CD4-positive, alpha-beta T cell treated with Interleukin-17A for 1 hour (primary cell): ENCODE results near the gene PADI2.
A peak's percentile ranks its signal among the peaks of the same experiment; 100 is the strongest.

Experiments used
- DNase-seq: peaks from one replicate; pipeline ENCODE4 v3.0.0-alpha.2; 2020

PADI2 gene

DNA sequence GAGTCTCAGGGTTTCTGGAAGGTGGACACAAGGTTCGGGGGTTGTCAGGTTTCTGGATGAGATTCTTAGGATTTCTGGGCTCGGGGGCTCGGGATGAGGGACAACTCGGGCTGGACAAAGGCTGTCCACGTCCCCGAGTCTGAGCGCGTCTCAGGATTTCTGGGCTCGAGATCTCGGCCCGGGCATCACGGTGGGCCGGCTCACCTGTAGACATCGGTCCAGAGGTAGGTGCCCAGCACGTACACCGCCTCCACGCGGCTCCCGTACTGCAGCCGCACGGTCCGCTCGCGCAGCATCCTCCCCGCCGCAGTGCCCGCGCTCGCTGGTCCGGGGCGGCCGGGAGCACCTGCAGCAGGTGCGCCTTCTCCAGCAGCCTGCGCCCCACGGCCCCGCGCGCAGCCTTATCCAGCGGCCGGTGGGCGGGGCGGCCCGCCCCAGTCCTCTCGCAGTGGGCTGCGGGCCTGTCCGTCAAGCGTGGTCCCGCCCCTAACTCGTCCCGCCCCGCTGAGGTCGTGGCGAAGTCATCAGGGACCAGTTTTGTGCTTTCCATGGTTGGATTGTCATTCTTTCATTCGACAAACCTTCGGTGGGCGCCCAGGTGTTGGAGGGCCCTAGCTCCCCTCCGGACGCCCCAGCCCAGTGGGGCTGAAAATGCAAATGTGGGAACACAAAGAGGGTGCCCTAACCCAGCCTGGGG is at the start of gene PADI2:
PADI2 (minus strand) TSS at position 376 of the 697 bp plus-strand sequence; CDS start at position 296, 80 bp downstream.
- DNase-seq = peak; percentile 49

DNA sequence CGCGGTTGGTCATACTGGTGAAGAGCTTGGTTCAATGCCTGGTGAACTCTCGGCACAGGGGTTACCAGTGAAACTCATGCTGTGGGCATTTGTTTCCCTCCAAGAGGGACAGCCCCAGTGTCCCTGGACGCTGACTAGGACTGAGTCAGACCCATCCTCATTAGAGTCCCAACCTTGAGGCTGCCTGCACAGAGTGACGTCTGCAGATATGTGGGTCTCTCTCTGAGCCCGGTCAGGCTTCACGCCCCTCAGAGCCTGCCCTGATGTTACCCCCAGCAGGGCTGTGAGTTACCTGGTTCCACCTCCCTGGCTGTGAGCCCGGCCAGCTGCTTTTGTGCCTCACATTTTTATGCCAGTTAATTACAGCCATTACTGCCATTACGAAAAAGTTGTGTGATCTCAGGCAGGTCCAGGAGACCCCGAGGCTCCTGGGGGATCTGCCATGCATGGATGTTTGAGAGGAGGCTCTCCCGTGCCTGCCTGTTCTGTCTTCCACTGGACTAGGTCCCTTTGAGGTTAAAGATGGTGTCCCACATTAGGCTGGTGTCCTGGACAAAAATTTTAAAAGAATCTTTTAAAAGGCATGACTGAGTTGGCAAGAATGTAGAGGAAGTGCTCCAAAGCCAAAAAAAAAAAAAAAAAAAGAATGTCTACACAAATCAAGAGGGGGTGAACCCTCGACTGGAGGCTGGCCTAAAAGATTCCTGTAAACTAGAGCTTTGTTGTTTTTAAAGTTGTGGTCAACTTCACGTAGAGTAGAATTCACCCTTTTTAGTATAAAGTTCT is 49.0 kb upstream of the PADI2 start:
- no peak for DNase-seq

DNA sequence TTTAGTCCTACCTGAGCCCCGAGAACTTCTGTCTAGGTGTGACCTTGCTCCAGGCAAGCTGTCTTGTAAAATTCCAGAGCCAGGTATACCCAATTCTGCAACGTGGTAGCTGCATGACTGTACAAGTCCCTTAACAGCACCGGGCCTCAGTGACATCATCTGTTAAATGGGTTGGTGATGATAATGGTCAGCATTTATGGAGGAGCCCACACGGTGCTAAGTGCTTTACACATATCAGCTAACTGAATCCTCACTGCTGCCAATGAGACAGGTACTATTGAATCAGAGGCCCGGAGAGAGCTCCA is 48.5 kb upstream of the PADI2 start:
- DNase-seq = no peak

DNA sequence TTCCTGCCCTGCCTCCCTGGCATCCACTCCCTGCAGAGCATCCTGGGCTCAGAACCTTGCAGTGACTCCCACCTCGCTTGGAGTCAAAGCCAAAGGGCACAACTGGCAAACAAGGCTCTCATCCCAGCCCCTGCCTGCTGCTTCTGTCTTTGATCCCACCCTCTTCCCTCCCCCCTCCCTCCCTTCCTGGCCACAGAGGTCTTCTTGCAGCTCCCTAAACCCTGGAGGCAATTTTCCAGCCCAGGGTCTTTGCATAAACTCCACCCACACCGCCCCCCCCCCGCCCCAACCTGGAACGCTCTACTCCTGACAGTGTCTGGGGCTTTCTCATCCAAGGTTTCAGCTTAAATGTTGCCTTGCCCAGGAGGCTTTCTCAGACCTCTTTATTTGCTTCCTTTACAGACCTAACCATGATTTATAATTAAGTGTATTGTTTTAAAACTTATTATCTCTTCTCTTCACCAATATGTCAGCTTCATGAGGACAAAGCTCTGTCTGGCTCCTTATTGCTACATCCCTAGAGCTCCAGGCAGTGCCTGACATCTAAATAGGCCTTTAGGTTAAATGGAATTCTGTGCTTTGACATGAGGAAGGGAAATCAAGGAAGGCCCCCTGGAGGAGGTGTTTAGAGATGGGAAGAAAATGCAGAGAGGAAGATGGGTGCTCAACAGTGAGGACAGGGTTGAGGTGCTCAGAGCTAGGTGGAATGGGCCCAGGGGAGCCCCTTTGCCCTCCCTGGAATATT is 48.0 kb upstream of the PADI2 start:
- no peak for DNase-seq

DNA sequence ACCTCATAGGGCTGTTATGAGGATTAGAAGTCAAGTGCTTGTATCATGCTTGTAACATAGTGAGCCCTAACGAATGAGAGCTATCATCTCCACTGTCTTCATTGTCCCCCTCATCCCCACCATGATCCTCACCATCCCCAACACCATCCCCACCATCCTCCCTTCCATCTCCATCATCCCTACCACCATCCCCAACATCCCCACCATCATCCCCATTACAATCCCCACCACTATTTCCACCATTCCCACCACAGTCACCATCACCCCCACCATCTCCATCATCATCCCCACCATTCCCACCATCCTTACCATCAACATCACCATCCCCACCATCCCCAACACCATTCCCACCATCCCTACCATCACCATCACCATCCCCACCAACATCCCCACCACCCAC is 46.6 kb upstream of the PADI2 start:
- DNase-seq = no peak

DNA sequence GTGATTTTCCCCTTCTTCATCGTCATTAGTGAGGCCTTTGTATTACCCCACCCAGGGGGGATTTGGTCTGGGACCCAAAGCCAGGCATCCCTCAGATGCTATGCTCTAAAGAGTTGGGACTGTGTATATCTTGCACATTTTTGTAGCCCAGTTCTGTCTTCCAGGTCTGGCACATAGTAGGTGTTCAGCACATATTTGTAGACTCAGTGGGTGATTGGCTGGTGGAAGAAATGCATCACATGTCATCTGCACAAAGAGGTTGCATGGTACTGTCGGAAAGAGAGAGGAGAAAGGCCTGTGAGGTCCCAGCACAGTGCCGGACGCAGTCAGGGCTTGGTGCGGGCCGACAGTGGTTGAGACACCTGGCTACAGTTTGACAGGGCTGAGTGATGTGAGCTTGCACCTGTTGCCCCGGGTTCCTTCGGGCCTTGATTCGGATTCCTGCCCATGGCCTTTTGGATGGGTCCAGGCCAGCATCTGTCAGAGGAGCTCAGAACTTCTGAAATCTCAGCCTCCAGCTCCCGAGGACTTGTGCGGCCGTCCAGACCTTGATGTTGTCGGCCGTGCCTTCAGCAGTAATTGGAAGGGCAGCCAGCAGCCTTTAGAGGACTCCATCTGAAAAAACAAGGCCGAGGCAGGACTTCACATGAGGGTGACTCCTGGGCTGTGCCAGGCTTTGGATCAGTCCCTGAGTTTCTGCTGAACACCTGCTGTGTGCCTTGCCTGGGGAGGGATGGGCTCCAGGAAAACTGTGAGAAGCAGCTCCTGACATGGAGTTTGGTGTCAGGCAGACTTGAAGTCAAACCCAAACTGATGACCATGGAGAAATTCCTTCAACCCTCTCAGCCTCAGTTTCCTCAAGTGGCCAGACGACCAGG is 44.8 kb upstream of the PADI2 start:
- no peak for DNase-seq

DNA sequence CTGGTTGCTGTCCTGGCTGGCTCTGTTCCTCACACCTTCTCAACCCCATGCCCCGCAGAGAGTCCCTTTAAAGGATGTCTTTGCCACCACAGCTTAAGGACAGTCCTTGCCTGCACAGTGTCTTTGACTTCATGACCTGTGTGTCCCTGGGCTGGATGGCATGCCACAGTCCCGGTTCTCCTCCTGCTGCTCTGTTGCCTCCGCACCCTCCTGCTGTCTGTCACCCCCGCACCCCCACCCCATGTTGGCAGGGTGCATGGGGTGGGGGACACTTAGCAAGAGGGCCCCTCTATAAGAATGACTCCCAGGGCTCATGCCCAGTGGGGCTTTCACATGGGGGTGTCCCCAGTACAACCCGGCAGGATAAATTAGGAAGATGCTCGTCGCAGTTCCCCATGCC is 44.1 kb upstream of the PADI2 start:
- no peak for DNase-seq

DNA sequence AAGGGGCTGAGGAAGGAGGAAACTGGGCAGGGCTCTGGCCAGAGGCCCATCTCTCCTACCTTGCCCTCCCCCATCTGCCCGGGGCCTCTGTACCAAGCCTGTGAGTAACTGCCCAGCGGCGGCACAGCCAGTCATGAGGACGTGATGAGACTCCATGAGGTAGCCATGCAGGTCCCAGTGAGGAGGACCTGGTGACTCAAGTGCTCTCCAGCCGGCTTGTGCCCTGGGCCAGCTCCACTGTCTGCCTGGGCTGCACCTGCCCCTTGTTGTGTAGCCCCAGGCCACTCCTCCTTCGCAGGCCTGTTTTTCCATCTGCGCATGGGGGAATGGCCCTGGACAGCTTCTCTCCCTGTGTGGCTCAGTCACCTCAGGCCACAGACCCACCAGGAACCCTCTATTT is 43.7 kb upstream of the PADI2 start:
- DNase-seq = no peak

DNA sequence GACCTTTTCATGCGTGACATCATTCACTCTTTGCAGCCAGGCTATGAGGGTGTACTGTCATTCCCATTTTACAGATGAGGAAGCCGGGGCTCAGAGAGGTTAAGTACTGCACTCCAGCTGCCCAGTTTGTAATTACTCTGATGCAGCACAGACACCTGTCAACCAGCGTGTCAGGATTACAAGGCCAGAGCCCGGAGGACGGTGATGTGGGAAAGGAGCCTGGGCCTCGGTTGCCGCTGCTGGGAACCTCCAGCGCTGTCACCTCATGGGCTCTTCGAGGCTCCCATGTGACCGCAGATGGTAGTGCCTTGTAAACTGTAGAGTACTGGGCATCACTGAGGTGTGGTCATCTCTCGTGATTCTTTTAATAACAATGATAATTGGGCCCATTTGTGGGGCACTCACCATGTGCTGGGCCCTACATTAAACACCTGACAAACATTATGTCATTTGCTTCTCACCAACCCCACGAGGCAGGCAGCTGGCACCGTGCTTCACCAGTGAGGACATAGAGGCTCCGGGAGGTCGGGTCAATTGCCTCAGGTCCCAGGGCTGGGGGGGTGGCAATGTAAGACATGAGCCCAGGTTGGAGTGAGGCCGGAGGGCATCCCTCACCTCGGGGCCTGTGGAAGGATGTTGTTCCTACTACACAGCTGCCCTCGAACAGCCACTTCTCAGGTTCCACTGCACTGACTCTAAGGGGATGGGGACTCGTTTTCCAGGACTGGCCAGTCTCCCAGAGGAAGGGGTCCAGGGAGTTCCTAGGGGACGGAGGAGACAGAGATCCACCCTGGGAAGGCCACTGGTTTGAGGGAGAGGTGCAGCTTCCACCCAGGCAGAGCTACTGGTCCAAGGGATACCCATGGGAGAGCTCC is 42.9 kb upstream of the PADI2 start:
- DNase-seq = no peak

DNA sequence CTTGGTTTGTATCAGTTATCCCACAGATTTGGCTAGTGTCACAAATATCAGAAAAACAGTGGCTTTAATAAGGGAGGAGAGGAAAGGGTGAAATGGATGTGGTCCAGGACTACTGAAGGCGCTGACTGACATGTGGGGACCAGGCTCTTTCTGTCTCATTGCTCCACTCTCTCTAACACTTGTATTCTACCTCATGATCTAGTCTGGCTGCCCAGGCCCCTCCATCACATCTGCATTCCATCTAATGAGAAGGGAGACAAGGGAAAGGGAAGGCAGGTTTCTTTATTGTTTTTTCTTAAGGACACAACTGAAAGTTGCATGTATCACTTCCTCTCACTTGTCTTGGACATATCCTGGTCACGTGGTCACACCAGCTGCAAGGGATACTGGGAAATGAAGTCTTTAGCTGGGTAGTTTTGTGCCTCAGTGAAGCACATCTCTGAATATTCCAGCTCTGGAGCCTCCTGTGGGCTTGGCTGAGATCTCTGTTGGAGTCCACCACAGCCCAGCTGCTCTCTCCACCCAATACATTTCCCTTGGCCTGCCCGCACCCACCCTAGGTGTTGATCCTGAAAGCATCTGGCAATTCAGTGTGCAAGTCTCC is 42.0 kb upstream of the PADI2 start:
- DNase-seq = no peak

DNA sequence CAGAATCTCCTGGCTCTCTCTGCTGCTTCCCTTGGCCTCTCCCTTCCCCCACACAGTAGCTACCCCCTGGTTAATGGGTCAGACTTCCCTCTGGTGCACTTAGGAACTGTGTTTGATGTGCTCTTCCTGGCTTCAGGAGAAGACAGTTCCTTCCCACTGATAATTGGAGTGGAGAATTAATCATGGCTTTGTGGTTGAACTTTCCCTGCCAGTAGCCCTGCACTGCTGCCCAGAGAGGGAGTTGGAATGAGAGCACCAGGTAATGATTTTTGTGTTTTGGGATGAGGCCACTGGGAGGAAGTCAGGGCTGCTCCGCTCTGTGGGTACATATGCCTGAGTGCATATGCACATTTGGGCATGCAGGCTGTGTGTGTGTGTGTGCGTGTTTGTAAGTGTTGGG is 39.7 kb upstream of the PADI2 start:
- DNase-seq = no peak

DNA sequence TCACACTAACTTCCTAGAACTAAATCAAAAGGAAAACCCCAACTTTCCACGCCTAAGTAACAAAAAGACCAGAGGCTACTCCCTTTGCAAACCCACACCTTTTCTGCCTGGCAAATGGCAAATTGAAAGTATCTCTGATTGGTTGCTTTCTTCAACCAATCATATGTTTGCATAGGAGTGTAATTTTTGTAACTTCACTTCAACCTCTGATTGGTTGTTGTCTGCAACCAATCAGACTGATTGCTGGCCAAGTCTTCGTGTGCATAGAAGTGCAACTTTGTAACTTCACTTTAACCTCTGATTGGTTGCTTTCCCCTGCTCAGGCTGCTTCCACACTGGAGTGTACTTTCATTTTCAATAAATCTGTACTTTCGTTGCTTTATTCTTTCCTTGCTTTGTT is 36.9 kb upstream of the PADI2 start:
- DNase-seq = no peak

DNA sequence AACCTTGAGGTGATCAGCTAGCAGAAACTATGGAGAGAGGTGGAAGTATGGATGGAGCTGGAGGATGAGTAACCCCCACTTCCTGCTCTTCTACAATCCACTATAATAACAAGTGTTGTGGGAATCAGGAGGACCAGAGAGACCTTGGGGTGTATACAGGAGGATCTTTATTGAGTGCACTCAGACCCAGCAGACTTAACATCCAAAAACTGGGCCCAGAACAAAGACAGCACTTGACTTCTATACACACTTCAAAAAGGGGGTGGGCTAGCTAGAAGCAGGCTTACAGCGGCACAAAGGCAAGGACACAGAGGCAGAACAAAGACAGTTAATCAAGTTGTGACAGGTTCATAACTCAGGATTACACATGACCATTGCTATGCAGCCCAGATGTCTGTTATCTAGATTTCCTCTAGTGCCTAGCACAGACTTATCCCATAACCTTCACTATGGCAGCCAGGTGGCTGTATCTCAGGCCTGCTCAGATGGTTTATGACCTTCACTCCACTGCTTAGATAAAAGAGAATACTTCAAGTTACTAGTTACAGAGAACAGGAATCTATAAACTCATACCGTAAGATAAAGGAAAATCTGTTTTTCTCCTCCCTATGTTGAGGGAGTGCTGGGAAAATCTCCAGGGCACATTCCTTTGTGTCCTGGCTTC is 36.1 kb upstream of the PADI2 start:
- no peak for DNase-seq

DNA sequence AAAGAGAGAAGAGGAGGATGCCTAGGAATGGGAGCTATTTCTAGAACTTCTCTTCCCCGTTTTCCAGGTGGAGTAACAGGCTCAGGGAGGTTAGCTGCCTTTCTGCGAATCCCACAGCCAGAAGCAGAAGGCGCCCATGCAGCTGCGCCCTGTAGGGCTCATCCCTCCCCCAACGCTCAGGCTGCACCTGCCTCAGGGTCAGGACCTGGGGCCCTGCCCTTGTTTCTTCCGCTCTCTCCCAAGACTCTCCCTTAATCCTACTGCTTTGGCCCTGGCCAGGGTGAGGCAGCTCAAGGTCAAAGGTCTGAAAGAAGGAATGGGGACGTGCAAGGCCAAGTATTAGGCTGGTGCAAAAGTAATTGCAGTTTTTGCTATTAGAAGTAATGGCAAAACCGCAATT is 30.5 kb upstream of the PADI2 start:
- no peak for DNase-seq

DNA sequence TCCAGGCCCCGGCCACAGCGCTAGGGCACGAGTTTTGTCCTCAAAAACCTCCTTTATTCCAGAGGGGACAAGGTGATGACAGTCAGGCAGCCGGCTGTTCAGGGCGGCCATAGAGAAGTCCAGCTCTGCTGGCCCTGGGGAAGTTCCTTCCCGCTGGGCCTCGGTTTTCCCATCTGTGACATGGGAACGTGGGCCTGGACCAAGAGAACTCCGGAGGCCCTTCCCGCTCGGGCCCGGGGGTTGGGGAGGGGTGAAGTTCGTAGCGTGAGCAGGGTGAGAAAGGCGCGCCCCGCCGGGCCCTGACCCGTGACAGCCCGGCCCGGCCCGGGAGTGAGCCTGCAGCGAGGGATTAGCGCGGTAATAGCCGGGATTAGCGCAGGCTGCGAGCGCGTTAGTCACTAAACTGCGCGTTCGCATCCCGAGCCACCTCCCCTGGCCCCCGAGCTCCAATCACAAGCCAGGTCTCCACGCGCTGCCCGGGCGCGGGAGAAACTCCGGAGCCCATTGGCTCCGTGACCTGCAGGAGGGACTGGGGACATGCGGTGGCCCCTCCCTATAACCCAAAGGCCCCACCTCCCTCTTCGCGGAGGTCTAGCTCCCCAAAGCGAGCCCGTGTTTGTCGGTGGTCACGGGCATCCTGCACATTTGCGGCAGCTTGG is 29.8 kb upstream of the PADI2 start:
- DNase-seq = no peak

DNA sequence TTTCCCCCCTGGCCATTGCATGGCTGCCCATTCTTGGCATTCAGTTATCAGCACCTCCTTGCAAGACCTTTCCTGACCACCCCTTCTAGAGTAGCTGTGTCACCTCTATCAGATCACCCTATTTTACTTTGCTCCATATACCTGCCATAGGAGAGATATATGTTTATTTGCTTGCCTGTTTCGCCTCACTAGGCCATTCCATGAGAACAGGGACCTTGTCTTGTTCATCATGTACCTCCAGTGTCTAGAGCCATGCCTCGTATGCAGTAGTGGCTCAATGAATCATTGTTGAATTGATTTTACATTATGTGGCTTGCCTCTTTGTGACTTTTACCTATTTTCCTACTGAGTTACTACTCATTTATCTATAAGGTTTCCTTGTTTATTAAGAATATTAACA is 26.4 kb upstream of the PADI2 start:
- DNase-seq = no peak

DNA sequence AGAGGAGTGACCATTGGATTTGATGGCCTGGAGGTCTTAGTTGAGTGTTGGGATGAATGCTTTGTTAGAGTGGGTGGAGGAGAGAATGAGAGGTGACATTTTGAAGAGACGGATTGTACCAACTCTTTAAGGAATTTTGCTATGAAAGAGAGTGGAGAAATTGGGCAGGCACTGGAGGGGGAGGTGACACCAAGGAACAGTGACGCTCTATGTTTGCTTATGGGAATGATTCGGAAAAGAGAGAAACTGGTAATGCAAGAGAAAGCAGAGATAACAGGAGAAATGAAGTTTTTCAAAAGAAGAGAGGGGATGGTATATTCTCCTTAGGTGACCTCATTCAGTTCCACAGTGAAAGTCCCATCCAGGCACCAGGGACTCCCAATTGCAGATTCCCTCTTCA is 24.5 kb upstream of the PADI2 start:
- no peak for DNase-seq

DNA sequence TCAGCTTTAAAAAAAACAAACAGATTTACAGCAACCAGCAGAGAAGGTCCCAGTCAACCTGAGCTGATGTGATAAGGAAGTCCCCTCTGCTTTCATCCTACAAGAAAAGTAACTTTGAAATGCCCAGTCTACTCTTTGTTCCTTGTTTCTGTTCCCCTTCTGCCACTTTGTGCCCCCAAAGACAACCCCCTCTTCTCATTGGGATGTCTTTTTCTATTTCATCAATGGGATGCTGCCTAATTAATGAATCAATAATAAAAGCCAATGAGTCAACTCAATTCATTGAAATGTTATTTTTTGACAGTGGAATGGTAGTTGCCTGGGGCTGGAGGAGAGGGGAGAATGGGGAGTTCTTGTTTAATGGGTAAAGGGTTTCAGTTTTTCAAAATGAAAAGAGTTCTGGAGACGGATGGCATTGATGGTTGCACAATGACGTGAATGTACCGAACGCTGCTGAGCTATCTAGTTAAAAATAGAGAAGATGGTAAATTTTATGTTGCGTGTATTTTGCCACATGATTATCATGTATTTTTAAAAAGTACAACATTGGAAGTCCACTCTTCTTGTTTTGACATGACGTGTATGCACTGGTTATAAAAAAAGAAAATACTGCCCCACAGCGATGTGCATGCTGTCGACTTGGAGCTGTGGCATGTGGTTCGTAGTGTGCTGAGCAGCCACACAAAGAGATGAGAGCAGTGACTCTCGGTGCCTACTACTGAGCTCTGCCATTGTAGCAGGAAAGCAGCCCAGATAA is 22.4 kb upstream of the PADI2 start:
- DNase-seq = peak; percentile 18

DNA sequence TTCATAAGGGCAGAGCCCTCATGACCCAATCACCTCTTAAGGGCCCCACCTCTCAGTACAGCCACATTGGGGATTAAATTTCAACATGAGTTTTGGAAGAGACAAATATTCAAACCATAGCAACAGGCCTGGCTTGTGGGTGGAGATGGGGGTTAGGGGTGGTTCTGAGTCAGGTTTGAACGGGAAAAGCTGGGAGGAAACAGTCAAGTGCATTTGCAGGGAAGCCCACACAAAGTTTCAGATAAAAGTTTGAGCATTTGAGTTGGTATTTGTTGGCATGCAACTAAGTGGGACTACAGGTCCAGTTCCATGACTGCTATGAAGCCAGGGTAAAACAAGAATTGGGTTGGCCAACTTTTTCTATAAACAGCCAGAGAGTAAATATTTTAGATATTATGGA is 21.0 kb upstream of the PADI2 start:
- no peak for DNase-seq

DNA sequence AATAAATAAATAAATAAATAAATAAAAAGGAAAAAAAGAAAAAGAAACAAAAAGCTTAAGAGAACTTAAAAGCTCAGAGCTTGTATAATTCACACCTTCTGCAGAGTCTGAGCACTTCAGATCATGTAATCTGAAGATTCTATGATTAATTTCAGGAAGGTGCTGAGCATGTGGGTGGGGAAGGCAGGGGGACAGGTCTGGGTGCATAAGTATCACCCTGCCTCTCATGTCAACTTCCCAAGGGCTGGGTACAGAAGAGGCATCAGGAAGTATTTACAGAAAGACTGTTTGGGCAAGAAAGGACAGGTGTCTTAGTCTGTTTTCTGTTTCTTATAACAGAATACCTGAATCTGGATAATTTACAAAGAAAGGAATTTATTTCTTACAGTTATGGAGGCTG is 20.4 kb upstream of the PADI2 start:
- DNase-seq = no peak
